ENCODE measurements around the gene ELFN2. TPM values are rescaled to one million over a fixed set of nuclear protein-coding genes. Genes with fewer than 3 reads are reported as not detected.

The ELFN2 gene
- total RNA-seq, 1 experiment from 2014 or later: 10.0 TPM

DNA sequence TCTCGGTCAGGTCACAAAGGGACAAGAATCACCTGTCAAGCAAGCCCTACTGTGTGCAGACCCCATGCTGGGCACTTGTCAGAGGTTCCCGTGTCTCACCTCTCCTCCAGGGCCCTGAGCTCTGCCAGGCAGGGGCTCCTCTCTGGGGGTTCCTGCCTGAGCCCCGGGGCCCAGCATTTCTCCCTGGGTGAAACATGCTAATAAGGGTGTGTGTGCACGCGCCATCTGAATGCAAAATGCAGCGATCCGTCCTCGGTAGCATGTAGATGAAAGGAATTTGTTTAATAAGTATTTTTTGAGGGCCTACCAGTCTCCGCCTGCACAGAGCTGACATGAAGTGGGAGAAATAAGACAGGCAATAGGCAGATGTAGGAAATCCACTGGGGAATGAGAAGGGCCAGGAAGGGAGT, 5.8 kb downstream of the ELFN2 start:
- ATAC-seq (no peak), DNase-seq (no peak)
- Histone ChIP-seq H3K36me3 (ENCODE audit: low read depth, low read length) (no peaks in the 10 kb centered on the region), H3K79me2 (ENCODE audit: low read length) (peaks cover 98% of the 10 kb centered on the region), H3K4me3 (ENCODE audit: low read length) (peak overlapping the region; percentile 82; the same call in 1 of the 2 replicates), H3K4me2 (ENCODE audit: low read length) (peak overlapping the region; percentile 99), H3K9me3 (ENCODE audit: low read length) (no peaks in the 10 kb centered on the region), H4K20me1 (ENCODE audit: low read length) (no peaks in the 10 kb centered on the region), H2AFZ (ENCODE audit: low read length) (no peak overlapping the region), H3K9ac (ENCODE audit: low read length) (no peak overlapping the region), H3F3A (ENCODE audit: low read length, unreplicated experiment) (no peaks in the 10 kb centered on the region), H3K9me2 (replicated peaks; ENCODE audit: low read length) (no peaks in the 10 kb centered on the region), H3K27me3 (ENCODE audit: low read length) (no peaks in the 10 kb centered on the region), H3K4me1 (ENCODE audit: insufficient read depth, low read length) (peaks cover 36% of the 10 kb centered on the region), H3K27ac (ENCODE audit: low read length) (no peak overlapping the region)
- CTCF ChIA-PET: interaction anchor here (0.6 kb wide), 1 partner anchor 34 kb away, joined by 3 read pairs; no protein-coding TSS in a partner anchor
- intact Hi-C loops (cut with micrococcal nuclease): no loop called here
- POLR2A ChIA-PET (ENCODE audit: unreplicated experiment): no interaction called here
- no TSS peak for BruUV-seq (replicated peaks)
- no peak for TF ChIP-seq EZH2 (IDR thresholded peaks at IDR 0.05; ENCODE audit: low read length, unreplicated experiment)
- TF ChIP-seq, protein P1, sequence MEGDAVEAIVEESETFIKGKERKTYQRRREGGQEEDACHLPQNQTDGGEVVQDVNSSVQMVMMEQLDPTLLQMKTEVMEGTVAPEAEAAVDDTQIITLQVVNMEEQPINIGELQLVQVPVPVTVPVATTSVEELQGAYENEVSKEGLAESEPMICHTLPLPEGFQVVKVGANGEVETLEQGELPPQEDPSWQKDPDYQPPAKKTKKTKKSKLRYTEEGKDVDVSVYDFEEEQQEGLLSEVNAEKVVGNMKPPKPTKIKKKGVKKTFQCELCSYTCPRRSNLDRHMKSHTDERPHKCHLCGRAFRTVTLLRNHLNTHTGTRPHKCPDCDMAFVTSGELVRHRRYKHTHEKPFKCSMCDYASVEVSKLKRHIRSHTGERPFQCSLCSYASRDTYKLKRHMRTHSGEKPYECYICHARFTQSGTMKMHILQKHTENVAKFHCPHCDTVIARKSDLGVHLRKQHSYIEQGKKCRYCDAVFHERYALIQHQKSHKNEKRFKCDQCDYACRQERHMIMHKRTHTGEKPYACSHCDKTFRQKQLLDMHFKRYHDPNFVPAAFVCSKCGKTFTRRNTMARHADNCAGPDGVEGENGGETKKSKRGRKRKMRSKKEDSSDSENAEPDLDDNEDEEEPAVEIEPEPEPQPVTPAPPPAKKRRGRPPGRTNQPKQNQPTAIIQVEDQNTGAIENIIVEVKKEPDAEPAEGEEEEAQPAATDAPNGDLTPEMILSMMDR (conservative IDR thresholded peaks at IDR 0.05; ENCODE audit: low read depth, low read length): no peak

DNA sequence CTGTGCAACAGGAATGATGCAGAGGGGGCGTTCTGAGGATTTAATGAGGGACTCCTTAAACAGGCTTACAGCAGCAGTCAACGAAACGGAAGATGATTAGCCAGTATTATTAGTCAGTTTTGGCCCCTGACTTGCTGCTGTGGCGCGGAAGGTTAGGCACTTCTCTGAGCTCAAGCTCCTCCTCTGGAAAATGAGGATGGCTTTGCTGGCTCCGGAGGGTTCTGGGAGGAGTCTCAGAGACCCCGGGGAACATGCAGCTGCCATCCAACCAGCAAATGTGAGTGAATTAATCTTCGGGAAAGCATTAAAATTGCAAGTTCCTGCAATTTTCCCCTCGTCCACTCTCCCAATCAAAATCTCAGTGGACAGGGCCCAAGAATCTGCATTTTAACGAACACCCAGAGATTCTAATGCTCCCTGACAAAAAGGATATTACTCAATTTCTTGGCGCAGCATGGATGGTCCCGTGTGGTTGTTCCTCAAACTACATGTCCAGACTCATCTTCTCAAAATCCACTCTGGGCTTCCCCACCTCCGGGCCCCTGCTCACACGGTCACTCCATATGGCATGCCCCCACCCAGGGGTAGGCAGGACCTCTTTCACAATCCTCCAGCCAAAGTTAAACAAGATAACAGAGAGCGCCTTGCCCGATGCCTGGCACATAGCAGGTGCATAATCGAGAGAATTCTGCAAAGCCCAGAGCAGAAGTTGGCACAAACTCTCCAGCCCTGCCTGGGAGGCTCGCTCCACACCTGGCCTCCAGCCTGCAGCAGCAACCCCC, 6.4 kb downstream of the ELFN2 start:
- Histone ChIP-seq H3K9ac (ENCODE audit: low read length) (peak overlapping the region; percentile 59), H3K27me3 (ENCODE audit: low read length) (no peaks in the 10 kb centered on the region), H3K36me3 (ENCODE audit: low read depth, low read length) (no peaks in the 10 kb centered on the region), H3K4me3 (ENCODE audit: low read length) (peak overlapping the region; percentile 82), H3K4me1 (ENCODE audit: insufficient read depth, low read length) (peaks cover 34% of the 10 kb centered on the region), H3K4me2 (ENCODE audit: low read length) (peak overlapping the region; percentile 99), H3K9me3 (ENCODE audit: low read length) (no peaks in the 10 kb centered on the region), H3K9me2 (replicated peaks; ENCODE audit: low read length) (no peaks in the 10 kb centered on the region), H3F3A (ENCODE audit: low read length, unreplicated experiment) (no peaks in the 10 kb centered on the region), H2AFZ (ENCODE audit: low read length) (peak overlapping the region; percentile 75), H3K79me2 (ENCODE audit: low read length) (peaks cover 98% of the 10 kb centered on the region), H3K27ac (ENCODE audit: low read length) (peak overlapping the region; percentile 42), H4K20me1 (ENCODE audit: low read length) (no peaks in the 10 kb centered on the region)
- TF ChIP-seq EZH2 (IDR thresholded peaks at IDR 0.05; ENCODE audit: low read length, unreplicated experiment) (no peak), EZH2phosphoT487 (IDR thresholded peaks at IDR 0.05; ENCODE audit: borderline replicate concordance, low read length) (no peak)
- TF ChIP-seq, protein P1 (conservative IDR thresholded peaks at IDR 0.05; ENCODE audit: low read depth, low read length): no peak
- DNase-seq: no peak
- peak; percentile 47 for ATAC-seq
- intact Hi-C loops (cut with micrococcal nuclease): no loop called here
- ChIA-PET CTCF (no interaction called here), POLR2A (ENCODE audit: unreplicated experiment) (no interaction called here)
- BruUV-seq (replicated peaks): TSS peak; percentile 24
